HG02938 (cell line): ENCODE data around the gene RFTN1.

Experiments used
- ATAC-seq: cut with Tn5 transposase; IDR thresholded peaks from one replicate; pipeline ENCODE4 v1.9.1; 2021; ENCODE audit warnings: mild to moderate bottlenecking, moderate library complexity; ENCODE audit not compliant: unreplicated experiment

RFTN1 gene

DNA sequence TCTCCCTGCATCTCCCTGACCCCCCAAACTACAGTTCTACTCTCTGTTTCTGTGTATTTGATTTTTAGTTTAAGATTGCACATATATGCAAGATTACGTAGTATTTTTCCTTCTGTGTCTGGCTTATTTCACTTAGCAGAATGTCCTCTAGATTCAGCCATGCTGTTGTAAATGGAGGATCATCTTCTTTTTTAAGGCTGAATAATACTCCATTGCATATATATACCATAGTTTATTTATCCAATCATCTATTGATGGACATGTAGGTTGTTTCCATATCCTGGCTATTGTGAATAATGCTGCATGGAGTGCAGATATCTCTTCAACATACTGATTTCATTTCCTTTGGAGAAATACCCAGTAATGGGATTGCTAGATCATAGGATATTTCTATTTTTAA lies 70.8 kb downstream of the RFTN1 start:
- no peak for ATAC-seq

GRCh38 chr3:16441371-16441875 lies 72.1 kb downstream of the RFTN1 start:
- no peak for ATAC-seq

- ATAC-seq = no peak
Measured at GRCh38 chr3:16439848-16440708, 73.4 kb downstream of the RFTN1 start.

- ATAC-seq = no peak
Measured at GRCh38 chr3:16439163-16439847, 74.2 kb downstream of the RFTN1 start.

- ATAC-seq = no peak
Measured at GRCh38 chr3:16437640-16438039, 75.9 kb downstream of the RFTN1 start.

DNA sequence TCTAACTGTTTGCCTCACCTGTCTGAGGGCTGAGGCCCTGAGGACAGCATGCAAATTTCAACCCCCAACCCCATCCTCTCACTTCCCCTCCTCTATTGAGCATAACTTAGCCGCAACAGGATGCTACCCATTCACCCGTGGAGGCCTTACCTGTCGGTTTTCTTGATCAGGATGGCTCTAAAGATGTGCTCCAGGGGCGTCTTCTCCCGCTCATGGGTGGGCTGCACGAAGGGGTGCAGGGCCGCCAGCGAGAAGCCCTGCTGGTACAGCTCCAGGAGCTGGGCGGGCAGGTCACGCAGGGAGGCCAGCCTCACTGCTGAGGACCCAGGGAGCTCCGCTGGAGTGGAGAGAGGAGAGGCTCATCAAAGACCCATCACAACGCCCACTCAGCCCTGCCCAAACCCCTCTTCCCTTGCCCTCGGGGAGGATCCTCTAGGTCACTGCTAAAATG lies 79.8 kb downstream of the RFTN1 start:
- peak; percentile 72 for ATAC-seq

- no peak for ATAC-seq
Measured at GRCh38 chr3:16432714-16433113, 80.8 kb downstream of the RFTN1 start.

DNA sequence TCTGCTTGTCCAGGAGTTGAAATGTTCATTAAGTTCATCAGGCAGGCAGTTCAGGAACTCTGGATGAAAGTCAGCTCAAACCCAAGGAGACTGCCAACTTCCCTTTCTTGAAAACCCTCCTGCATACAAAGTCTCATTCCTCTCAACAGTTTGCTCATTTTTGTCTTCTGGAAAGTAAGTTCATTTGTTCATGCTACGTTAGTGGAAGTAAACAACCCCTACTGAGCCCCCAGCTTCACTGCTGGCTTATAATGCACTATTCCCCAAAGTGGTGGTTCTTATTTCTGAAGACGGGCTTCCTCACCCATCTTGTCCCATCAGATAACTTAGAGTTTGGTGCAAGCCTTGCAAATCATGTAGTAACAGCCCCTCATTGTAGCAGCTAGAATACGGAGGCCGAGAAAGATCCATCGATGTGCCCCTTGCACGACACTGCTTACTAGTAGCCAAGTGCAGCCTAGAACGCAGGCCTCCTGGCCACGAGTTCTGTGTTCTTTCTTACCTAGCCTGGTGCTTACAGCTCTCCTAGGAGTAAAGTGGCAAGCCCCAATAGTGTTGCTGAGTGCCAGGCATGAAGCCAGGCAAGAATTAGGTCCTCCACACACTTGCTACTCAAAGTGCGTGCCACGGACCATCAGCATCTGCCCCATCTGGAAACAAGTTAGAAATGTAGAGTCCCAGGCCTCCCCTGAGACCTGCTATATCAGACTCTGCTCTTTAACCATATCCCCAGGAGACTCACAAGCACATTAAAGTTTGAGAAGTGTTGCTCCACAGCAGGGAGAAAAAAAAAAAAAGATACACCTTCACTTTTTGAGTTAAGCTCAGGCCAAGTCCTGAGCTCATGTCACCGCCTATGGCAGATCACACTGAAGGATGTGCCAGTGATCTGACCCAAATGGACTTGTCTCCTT lies 82.5 kb downstream of the RFTN1 start:
- ATAC-seq = peak; percentile 50

DNA sequence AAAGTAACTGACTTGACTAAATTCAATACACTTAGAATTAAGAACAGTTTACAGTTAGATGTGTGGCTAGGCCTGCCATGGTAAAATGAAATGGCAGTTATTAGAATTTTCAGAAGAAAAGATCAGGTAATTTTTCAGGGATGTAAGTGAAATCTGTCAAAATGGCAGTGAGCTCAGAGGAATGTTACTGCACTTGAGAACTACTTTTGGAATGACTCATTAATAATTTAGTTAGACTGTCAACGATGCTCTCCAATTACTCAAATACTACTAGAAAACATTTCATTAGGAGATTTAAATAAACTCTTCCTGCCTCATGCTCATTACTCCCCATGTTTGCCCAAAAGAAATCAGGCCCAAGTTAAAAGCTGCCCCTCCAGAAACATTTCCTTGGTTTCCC lies 84.4 kb downstream of the RFTN1 start:
- ATAC-seq = no peak

DNA sequence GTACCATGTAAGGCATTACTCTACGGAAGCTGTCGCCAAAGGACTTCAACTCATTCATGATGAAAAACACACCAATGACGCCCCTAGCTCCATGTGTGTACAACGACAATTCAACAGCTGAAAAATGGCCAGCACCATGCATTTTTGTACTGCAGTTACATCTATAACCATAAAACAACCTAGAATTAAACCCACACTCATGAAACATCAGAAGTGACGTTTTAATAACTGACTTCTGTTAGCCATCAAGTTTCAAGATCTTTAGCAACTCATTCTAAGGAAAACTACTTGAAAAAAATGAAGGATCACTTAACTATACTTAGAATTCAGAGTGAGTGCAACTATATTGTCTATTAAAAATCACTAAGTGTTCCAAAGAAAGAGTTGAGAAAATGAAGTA lies 84.9 kb downstream of the RFTN1 start:
- ATAC-seq = no peak

DNA sequence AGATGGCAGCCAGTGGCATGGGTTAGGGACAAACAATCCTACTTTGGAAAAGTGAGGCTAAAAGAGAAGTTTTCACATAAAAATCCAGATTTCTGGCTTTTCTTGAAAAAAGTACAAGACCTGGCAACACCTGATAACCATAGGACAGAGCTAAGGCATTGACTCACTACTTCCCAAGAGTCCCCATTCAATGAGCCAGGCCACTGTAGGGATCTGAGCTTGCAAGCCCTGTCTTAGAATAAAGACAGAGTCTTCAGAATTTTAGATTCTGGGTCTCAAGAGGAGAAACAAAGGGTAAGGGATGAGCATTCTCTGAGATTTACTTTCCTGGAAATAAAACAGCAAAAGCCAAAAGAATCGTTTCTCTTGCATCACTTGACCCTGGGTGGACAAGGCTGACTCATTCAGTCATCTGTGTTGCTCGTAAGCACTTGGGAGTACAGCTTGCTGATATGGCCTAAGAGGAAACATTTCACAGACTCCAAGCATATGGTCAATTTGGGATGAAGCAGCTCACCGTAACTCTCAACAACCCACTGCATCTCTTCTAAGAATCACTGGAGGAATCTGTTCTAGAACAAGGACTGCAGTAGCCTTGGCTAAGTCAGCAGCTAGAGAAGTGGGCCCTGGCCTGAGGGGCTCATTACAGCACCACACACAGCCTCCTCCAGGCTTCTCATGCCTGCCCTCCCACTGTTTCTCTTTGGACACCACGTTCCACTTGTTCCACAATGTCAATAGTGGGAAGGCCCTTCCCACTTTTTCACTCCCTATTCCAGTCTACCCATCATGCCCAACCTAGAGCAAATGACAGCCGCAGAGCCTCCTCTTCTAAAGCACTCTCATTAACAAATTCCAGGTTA lies 86.2 kb downstream of the RFTN1 start:
- ATAC-seq = no peak

- no peak for ATAC-seq
Measured at GRCh38 chr3:16426665-16427064, 86.8 kb downstream of the RFTN1 start.

DNA sequence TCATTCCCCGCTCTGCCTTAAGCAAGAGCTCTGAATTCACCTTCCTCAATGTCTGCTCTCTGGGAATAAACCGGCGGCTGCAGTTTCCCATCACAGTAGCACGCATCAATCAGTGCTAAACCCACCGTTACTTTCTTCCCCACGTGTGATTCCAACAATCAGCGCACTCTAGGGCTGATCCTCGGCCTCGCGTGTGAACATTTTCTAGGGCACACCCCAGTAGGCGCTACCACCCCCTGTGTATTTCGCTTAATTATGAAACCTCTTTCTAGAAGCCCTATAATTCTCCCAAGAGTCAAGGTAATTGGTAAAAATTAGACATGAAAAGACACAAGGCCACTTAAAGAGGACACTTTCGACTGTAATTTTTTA lies 87.5 kb downstream of the RFTN1 start:
- no peak for ATAC-seq

GRCh38 chr3:16425398-16426028 lies 88.0 kb downstream of the RFTN1 start:
- no peak for ATAC-seq

- ATAC-seq = peak; percentile 93
Measured at GRCh38 chr3:16423947-16424673, 89.4 kb downstream of the RFTN1 start.

DNA sequence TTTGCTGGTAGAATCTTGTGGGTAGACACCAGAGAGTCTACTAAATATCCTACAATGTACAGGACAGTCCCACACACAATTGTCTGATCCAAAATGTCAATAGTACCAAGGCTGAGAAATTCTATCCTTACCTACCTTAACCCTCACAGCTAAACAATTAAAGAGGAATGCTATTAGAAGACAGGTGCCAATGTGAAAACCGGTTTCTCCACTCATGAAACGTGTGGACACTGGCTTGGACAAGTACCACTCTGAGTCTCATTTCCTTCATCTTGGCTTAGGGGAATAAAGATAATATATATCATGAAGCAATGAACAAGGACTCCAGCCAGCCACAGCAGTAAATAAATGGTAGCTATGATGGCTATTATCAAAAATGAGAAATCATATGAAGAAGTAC lies 90.2 kb downstream of the RFTN1 start:
- no peak for ATAC-seq

- no peak for ATAC-seq
Measured at GRCh38 chr3:16419640-16420241, 93.8 kb downstream of the RFTN1 start.

DNA sequence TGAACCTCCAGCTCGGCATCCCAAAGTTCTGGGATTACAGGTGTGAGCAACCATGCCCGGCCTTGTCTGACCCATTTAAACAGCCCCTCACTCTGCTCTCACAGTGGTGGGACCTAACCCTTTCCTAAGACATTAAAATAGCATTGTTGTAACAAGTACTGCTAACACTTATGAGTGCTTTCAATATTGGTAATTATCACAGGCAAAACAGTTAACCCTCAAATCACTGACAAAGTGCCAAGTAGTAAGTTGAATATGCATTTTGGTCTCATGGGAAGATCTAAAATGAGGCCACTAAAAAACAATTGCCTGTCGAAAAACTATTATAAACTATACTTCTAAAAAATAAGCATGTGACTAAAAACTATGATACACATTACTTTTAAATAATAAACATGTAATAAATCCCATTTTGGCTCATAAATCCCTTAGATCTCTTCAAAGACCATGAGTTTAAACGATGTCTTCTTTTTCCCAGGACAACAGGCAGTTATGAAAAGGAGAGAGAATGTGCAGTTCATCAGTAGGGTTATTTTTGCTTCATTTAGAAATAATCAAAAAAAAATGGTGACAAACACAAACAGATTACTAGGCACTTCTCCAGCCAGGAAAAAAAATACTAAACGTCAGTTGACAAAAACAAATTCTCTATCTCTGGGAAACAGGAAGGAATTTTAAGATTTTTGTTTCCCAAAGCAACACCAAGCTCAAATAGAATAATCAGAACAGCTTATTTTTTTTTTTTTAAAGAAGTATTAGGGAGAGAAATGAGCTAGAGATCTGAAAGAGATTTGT lies 95.4 kb downstream of the RFTN1 start:
- no peak for ATAC-seq
